HUES64 (cell line): ENCODE results near the gene FLVCR2.

Experiments used
- H3K27ac ChIP-seq: 2 replicates; pipeline ENCODE4 v1.7.0; 2013; ENCODE audit warnings: low read depth, low read length, inconsistent platforms
- H3K27me3 ChIP-seq: 2 replicates; pipeline ENCODE4 v1.6.1; 2013; ENCODE audit warnings: mild to moderate bottlenecking, low read length; ENCODE audit not compliant: insufficient read depth
- H3K36me3 ChIP-seq: 2 replicates; pipeline ENCODE4 v1.6.1; 2013; ENCODE audit warnings: mild to moderate bottlenecking, low read length; ENCODE audit not compliant: insufficient read depth
- H3K4me1 ChIP-seq: 2 replicates; pipeline ENCODE4 v1.6.1; 2013; ENCODE audit warnings: mild to moderate bottlenecking, low read length, moderate library complexity; ENCODE audit not compliant: insufficient read depth
- H3K4me3 ChIP-seq: 2 replicates; pipeline ENCODE4 v1.5.1; 2013; ENCODE audit warnings: mild to moderate bottlenecking, low read length, moderate library complexity
- H3K9ac ChIP-seq: 2 replicates; pipeline ENCODE4 v1.6.1; 2013; ENCODE audit warnings: mild to moderate bottlenecking, low read depth, low read length
- H3K9me3 ChIP-seq: 2 replicates; pipeline ENCODE4 v1.6.1; 2013; ENCODE audit warnings: low read depth, low read length; ENCODE audit not compliant: insufficient read depth
- WGBS: fragments of 150-250, 120-280 bp; methylation state at CpG from one replicate; pipeline ENCODE4 v1.1.7; 2013; ENCODE audit warnings: missing lambda C conversion rate; 5-methylcytosine and 5-hydroxymethylcytosine counted together

The FLVCR2 gene

DNA sequence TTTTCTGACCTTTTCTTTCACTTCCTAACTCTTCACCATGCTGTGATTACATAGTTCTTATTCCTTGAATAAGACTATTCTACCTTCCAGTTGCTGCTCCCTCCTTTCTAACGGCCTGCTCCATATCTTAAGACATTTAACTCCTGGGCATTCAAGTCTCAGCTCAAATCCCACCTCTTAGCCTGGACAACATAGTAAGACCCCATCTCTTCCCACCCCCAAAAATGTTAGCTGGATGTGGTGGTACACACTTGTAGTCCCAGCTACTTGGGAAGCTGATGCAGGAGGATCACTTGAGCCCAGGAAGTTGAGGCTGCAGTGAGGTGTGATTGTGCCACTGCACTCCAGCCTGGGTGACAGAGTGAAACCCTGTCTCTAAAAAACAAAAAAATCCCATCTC is 71.4 kb downstream of the FLVCR2 start:
- Histone ChIP-seq H3K27me3 (no peaks in the 10 kb centered on the region), H3K36me3 (peaks cover 68% of the 10 kb centered on the region), H3K27ac (no peak overlapping the region), H3K9me3 (no peaks in the 10 kb centered on the region), H3K4me1 (peaks cover 5% of the 10 kb centered on the region; the same call in 1 of the 2 replicates), H3K4me3 (no peak overlapping the region), H3K9ac (no peak overlapping the region)
- WGBS = 88% methylated on average over 1 of the region's 1 CpG

DNA sequence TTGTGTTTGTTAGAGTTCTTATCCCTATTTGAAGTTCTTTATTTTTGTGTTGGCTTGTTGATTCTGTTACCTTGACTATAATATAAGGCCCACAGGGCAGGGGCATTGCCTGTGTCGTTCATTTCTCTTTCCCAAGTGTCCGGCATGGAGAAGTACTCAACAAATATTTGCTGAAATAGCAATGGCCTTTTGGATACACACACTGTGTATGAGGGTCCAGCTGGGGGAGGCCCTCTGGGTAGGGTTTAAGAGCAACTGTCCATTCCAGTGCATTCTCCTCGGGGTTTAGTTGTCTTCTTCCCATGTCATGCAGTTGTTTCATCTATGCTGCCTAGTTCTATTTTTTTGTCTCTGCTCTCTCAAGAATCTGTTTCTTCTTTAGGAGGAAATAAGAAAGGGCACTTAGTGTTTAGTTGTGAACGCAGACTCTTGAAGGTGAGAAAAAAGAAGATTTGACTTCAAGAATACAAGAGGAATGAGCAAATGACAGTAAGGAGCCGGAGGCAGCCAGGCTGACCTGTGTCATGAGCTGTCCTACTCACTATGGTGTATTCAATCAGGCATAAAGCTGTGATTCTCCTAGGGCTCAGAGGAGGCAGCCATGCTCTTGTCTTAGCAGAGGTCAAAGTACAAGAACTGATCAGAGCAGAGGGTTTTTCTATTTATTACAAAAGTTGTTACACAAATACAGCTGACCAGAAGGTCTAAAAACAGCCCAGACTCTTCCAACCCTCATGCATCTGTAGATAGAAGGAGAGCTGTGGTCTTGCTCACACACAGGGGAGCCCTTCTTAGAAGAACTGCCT is 72.0 kb downstream of the FLVCR2 start:
- WGBS = 99% methylated on average over 5 of the region's 5 CpGs
- no peak overlapping the region for H3K4me3 ChIP-seq
- peaks cover 5% of the 10 kb centered on the region; the same call in 1 of the 2 replicates for H3K4me1 ChIP-seq
- H3K9me3 ChIP-seq = no peaks in the 10 kb centered on the region
- H3K27me3 ChIP-seq = no peaks in the 10 kb centered on the region
- no peak overlapping the region for H3K9ac ChIP-seq
- H3K27ac ChIP-seq = no peak overlapping the region
- peaks cover 75% of the 10 kb centered on the region for H3K36me3 ChIP-seq

DNA sequence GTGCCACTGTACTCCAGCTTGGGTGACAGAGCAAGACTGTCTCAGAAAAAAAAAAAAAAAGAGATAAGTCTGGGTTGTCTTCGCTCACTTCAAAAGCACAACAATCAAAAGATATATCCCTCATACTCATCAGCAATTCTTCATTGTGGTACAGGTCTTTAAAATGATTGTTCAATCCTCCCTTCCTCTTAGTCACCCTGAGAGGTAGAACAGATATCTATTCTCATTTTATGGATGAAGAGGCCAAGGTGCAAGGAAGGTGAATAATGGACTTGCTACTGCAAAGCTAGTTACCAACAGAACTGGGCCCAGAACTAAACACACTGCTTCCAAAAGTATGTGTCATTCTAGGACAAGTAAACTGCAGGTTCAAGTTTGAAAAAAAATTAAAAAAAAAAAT is 75.1 kb downstream of the FLVCR2 start:
- Histone ChIP-seq H3K4me1 (no peaks in the 10 kb centered on the region), H3K36me3 (peaks cover 86% of the 10 kb centered on the region), H3K27ac (no peak overlapping the region), H3K9ac (no peak overlapping the region), H3K27me3 (no peaks in the 10 kb centered on the region), H3K9me3 (no peaks in the 10 kb centered on the region), H3K4me3 (no peak overlapping the region)
- no CpG with 5 or more reads among the region's 1 CpG for WGBS

DNA sequence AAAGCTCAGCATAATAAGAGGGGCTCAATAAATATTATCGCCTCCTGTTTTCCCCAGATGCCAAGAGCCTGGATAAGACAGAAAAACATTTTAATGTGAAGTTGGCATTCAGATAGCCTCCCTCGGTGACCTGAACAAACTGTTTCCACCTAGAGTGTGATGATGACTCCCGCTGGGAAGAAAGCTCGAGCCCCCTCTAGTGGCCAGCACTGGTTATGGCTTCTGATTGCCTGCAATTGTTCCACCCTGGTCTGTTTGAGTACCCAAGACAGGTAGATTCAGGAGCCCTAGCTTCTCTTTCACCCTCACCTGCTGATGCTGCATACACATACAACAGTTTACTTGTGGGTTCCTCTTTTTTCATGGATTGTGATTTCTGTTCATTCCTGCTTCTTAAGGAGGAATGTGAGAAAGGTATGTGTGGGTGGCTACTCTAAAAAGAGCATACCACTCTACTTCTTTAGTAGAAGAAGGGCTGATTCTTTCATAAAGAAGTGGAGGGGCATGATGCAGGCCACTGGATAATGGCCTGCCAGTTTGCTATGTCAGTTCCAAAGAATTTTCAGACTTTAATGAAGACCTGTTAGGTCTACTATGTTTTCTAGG is 75.8 kb downstream of the FLVCR2 start:
- Histone ChIP-seq H3K27me3 (no peaks in the 10 kb centered on the region), H3K27ac (no peak overlapping the region), H3K9me3 (no peaks in the 10 kb centered on the region), H3K36me3 (peaks cover 87% of the 10 kb centered on the region), H3K4me1 (no peaks in the 10 kb centered on the region), H3K9ac (no peak overlapping the region), H3K4me3 (no peak overlapping the region)
- WGBS = 26% methylated on average over 4 of the region's 4 CpGs

DNA sequence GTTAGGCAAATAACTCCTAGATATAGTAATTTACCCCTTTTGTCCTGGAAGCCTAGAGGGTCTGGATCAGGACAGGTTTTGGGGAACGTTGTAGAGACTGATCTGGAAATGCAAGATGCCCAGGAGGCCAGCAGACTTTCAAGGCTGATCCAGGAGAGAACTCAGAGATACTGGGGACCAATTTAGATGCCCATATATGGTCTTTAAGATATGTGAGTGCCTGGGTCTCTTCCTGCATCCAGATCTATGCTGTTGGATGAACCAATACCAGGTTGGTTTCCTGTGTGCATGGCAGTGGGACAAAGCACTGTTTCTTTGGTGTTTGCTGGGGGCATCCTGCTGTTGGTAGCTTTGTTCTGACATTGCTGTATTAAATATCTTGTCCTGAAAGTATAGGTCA is 76.8 kb downstream of the FLVCR2 start:
- no peak overlapping the region for H3K4me3 ChIP-seq
- no peak overlapping the region for H3K27ac ChIP-seq
- H3K4me1 ChIP-seq = peaks cover 4% of the 10 kb centered on the region; the same call in 1 of the 2 replicates
- no peak overlapping the region for H3K9ac ChIP-seq
- WGBS = 40% methylated on average over 1 of the region's 1 CpG
- H3K27me3 ChIP-seq = no peaks in the 10 kb centered on the region
- H3K9me3 ChIP-seq = no peaks in the 10 kb centered on the region
- peaks cover 77% of the 10 kb centered on the region for H3K36me3 ChIP-seq

DNA sequence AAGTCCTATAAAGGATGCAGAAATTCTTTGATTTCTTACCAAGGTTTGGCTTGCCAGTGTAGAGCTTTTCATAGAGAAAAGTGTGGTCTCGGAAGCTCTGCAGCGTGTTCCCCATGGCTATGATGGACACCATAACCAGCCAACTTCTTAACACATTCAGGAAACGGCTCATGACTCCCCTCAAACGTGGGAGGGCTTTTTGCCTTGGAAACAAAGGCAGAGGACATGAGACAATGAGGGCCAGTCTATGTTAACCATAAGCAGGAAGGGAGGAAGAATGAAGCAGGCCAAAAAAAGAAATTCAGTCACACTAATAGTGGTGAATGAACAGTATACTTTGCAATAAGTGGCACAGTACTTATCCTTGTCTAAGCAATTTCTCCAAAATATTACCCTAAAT is 78.9 kb downstream of the FLVCR2 start:
- Histone ChIP-seq H3K27me3 (no peaks in the 10 kb centered on the region), H3K27ac (no peak overlapping the region), H3K9ac (no peak overlapping the region), H3K4me3 (no peak overlapping the region), H3K4me1 (peaks cover 4% of the 10 kb centered on the region; the same call in 1 of the 2 replicates), H3K36me3 (peaks cover 56% of the 10 kb centered on the region), H3K9me3 (no peaks in the 10 kb centered on the region)
- WGBS = 99% methylated on average over 4 of the region's 4 CpGs

DNA sequence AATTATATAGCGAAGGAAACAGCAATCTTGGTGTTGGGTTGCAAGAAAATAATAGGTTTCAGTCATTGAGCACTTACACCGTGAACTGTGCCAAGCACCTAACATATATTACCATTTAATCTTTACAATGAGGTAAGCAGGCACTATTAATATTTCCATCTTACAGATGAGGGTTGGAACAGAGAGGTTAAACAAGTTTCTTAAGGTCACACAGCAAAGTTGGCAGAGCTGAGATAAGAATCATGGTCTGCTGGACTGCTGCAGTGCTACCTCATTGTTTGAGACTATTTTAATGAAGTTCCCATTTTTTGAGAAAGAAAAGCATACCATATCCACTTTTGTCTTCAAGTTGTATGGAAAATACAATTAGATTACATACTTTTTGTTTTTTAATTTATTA is 80.5 kb downstream of the FLVCR2 start:
- WGBS = 100% methylated on average over 1 of the region's 2 CpGs
- Histone ChIP-seq H3K9me3 (no peaks in the 10 kb centered on the region), H3K9ac (no peak overlapping the region), H3K36me3 (peaks cover 51% of the 10 kb centered on the region), H3K27me3 (no peaks in the 10 kb centered on the region), H3K4me3 (no peak overlapping the region), H3K27ac (no peak overlapping the region), H3K4me1 (peaks cover 4% of the 10 kb centered on the region; the same call in 1 of the 2 replicates)

DNA sequence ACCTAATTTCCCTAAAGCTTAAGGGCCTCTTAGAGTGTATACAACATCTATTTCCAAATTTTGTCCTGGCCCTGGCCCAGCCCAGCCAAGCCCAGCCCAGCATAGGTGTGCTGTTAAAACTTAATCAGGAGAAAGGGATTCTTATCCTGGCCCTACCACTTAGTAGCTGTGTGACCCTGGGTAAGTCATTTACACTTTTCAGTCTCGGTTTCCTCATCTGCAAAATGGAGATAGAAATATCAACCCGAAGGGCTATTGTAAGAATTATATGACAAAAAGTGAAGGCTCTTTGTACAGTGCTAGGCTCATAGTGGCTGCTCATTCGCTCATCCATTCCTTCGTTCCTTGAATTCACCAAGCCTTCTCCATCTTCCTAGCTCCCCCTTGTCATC is 81.8 kb downstream of the FLVCR2 start:
- Histone ChIP-seq H3K9ac (peak overlapping the region; percentile 75), H3K27ac (no peak overlapping the region), H3K4me3 (peak overlapping the region; percentile 91), H3K9me3 (no peaks in the 10 kb centered on the region), H3K27me3 (no peaks in the 10 kb centered on the region), H3K36me3 (peaks cover 53% of the 10 kb centered on the region), H3K4me1 (peaks cover 4% of the 10 kb centered on the region; the same call in 1 of the 2 replicates)
- 9% methylated on average over 4 of the region's 4 CpGs for WGBS

DNA sequence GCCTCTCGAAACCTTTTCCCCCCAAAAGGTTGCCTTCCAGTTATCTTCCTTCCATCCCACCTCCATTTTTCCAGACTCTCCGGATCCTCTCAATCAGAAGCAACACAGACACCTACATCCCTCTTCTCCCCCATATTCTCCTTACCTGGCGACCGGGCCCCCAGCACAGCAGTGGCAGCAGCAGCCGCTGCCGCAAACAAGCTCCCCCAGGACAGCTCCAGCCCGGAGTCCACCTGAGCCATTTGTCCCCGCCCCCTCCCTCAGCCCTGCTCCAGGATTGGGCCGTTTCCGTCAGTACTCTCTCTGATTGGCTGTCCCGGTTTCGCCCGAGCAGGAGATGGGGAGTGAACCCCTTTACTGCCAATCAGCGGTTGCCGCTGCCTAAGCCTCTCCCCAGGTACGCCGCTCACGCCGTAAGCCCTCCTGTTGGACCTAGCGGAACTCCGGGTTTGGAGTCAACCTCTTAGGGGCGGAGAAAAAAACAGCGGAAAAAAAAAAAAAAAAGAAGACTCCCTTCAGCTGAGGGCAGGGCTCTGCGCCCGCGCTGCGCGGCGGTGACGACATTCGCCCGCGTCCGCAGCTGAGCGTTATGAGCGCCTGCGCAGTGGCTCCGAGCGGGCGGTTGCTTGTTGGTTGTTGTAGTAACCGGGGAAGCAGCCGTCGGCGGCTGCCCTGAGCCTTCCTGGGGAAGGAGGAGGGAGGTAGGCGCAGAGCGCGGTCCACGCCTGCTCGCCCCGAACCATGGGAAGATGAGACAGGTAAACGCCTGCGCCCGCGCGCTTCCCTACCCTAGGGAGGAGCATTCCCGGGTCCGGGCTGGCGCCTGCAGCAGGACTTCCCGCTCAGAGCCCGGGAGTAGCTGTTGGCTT is 82.4 kb downstream of the FLVCR2 start, which contains the start of the genes ERG28 and TTLL5:
ERG28 (minus strand) TSS at position 247 of the 869 bp plus-strand sequence. CDS start 3,374 bp downstream, outside the sequence.
TTLL5 (plus strand) TSS at position 617 of the 869 bp plus-strand sequence. CDS start 1,904 bp downstream, outside the sequence.
- Histone ChIP-seq H3K9ac (peak within 1 kb of the TSS; percentile 75), H3K4me1 (peaks cover 4% of the 10 kb centered on the region; the same call in 1 of the 2 replicates), H3K36me3 (peaks cover 51% of the 10 kb centered on the region), H3K4me3 (peak within 1 kb of the TSS; percentile 91), H3K9me3 (no peaks in the 10 kb centered on the region), H3K27me3 (no peaks in the 10 kb centered on the region), H3K27ac (peak within 1 kb of the TSS; percentile 84; the same call in 1 of the 2 replicates)
- WGBS = under 1% methylated on average over 60 of the region's 60 CpGs

DNA sequence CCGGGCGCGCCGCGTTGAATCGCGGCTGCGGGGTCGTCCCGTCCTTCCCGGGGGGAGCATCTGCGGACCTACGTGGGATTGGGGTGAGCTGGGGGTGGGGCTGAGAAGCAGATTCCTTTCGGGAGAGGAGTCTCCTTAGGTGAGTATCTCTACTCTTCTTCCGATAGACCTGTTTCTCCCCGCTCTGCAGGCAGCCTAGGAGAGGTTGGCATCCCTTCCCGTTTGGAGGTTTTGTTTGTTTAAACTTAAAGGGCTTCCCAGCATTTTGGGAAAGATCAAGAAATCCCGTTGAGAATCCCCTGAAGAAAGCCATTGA is 83.0 kb downstream of the FLVCR2 start:
- H3K27ac ChIP-seq = peak overlapping the region; percentile 84; the same call in 1 of the 2 replicates
- under 1% methylated on average over 18 of the region's 18 CpGs for WGBS

More for the DNA sequence above, 83.0 kb downstream of the FLVCR2 start:
- Histone ChIP-seq H3K4me3 (peak overlapping the region; percentile 91), H3K4me1 (peaks cover 4% of the 10 kb centered on the region; the same call in 1 of the 2 replicates), H3K36me3 (peaks cover 49% of the 10 kb centered on the region), H3K9ac (peak overlapping the region; percentile 64), H3K27me3 (no peaks in the 10 kb centered on the region), H3K9me3 (no peaks in the 10 kb centered on the region)
